WTC11 (cell line): ENCODE measurements around the gene PIGP.

Source experiments
- CTCF ChIP-seq: fragments of 200-600 bp; IDR thresholded peaks from 2 replicates; pipeline ENCODE4 v1.8.0; 2022; ENCODE audit warnings: antibody characterized with exemption
- ESRRA ChIP-seq: sonication (generic); formaldehyde crosslinking; IDR thresholded peaks from 2 replicates; pipeline ENCODE4 v1.8.1; 2022; ENCODE audit warnings: mild to moderate bottlenecking, missing genetic modification reagents, borderline replicate concordance
- FOXP1 ChIP-seq: sonication (generic); formaldehyde crosslinking; IDR thresholded peaks from 2 replicates; pipeline ENCODE4 v1.8.0; 2022; ENCODE audit warnings: missing genetic modification reagents, mild to moderate bottlenecking, moderate library complexity, borderline replicate concordance
- IRF2 ChIP-seq: sonication (generic); formaldehyde crosslinking; IDR thresholded peaks from 2 replicates; pipeline ENCODE4 v1.8.0; 2022; ENCODE audit warnings: low read depth, missing genetic modification reagents, borderline replicate concordance
- ZNF512 ChIP-seq: sonication (generic); formaldehyde crosslinking; IDR thresholded peaks from 2 replicates; pipeline ENCODE4 v1.8.1; 2022; ENCODE audit warnings: missing genetic modification reagents, borderline replicate concordance

- no peak for TF ChIP-seq IRF2
- TF ChIP-seq CTCF: no peak
- TF ChIP-seq ZNF512: no peak
- TF ChIP-seq FOXP1 (CRISPR knock-in tag): no peak
- no peak for TF ChIP-seq ESRRA (CRISPR knock-in tag)
Observed at GRCh38 chr21:37057614-37058013, 15.3 kb downstream of the PIGP start.
